Stimulated activated naive CD8-positive, alpha-beta T cell treated with anti-CD3 and anti-CD28 coated beads, Interleukin-15, Interleukin-2, amounts not matched to agents 100 U/mL and 50 U/mL, for 24 hours (primary cell): ENCODE results near the gene TULP3.
"Not testable (repeated sequence)": the region's sequence is repeated elsewhere in the genome, so short reads cannot be mapped to it uniquely, and the experiment has no call there.

ENCODE experiments used
- ATAC-seq: fragments of 150-1000 bp; cut with Tn5 transposase; one replicate; pipeline ENCODE4 v1.10.0; 2021
- DNase-seq: peaks from one replicate; pipeline ENCODE4 v3.0.0; 2021

Gene TULP3, protein sequence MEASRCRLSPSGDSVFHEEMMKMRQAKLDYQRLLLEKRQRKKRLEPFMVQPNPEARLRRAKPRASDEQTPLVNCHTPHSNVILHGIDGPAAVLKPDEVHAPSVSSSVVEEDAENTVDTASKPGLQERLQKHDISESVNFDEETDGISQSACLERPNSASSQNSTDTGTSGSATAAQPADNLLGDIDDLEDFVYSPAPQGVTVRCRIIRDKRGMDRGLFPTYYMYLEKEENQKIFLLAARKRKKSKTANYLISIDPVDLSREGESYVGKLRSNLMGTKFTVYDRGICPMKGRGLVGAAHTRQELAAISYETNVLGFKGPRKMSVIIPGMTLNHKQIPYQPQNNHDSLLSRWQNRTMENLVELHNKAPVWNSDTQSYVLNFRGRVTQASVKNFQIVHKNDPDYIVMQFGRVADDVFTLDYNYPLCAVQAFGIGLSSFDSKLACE

GRCh38 chr12:2890388-2891239 is at the start of gene TULP3:
TSS of gene TULP3 (plus strand) at chr12:2890891. CDS start at chr12:2890948, 57 bp downstream.
- peak; percentile 98 for ATAC-seq
- peak; percentile 97 for DNase-seq

DNA sequence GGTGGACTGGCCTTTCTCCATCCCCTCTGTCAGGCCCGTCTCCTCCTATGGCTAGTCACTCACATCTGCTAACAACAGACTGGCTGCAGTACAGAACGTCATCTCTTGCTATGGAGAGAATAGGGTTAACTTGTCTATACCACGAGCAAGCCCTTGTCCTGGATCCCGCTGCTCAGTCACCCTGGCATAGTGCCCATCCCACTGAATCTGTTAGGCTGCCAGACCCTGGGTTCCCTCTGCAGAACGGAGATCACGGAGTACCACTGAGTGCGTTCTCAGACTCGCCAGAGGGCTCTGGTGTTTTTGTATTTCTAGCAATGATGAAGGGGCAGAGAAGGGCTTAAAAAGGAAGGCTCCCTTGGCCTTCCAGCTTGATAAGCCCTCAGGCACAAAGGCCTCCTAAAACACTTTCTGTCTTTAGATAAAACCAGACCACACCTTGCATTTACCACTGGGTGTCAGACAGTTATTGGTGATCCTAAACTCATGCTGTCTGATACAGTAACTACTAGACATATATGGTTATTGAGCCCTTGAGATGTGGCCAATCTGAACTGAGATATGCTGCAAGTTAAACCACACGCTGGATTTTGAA is 49.5 kb upstream of the TULP3 start:
- no peak for ATAC-seq

DNA sequence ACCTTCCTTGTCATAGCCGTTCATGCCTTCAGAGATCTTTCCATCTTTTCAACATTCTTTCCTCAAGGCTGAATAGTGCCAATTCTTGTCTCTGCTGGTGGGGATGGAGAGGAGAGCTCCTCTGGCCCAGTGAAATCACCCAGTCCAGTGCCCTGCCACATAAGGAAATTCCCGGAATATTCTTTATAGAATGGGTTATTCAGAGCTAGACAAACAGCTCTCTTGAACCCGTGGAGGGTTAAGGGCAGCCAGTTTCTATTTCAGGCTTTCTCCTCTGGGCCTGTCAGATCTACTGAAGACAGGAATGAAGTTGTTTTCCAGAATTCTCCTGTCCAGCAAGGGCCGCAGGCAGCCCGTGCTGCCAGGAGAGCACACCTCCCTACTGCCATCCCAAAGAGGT is 47.7 kb upstream of the TULP3 start:
- DNase-seq, result no peak
- no peak for ATAC-seq

More for the DNA sequence above, 49.5 kb upstream of the TULP3 start:
- no peak for DNase-seq

- DNase-seq (no peak), ATAC-seq (no peak)
Observed at GRCh38 chr12:2844786-2845185, 45.9 kb upstream of the TULP3 start.

- ATAC-seq (no peak), DNase-seq (no peak)
Observed at GRCh38 chr12:2845280-2845679, 45.4 kb upstream of the TULP3 start.

DNA sequence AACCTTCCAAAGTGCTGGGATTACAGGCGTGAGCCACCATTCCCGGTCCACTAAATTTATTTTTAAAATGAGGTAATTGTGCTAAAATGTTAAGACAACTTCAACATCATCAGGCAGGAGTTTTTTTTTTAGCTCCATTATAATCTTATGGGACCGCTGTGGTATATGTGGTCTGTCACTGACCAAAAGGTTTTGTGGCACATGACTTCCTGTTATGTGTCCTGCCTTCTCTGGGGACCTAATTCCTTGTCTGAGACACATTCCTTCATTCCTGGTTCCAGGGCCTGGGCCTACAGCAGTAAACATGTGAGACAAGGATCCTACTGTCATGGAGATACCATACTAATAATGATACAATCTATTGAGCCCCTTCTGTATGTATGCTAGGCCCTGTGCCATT is 38.8 kb upstream of the TULP3 start:
- DNase-seq (no peak), ATAC-seq (no peak)

GRCh38 chr12:2853626-2854025 is 37.1 kb upstream of the TULP3 start:
- DNase-seq, result peak; percentile 67

GRCh38 chr12:2854669-2855453 is 35.8 kb upstream of the TULP3 start:
- DNase-seq (no peak), ATAC-seq (no peak)

More at GRCh38 chr12:2853626-2854025, 37.1 kb upstream of the TULP3 start:
- ATAC-seq, result peak; percentile 72

GRCh38 chr12:2855546-2855945 is 35.1 kb upstream of the TULP3 start:
- DNase-seq (no peak), ATAC-seq (no peak)

DNA sequence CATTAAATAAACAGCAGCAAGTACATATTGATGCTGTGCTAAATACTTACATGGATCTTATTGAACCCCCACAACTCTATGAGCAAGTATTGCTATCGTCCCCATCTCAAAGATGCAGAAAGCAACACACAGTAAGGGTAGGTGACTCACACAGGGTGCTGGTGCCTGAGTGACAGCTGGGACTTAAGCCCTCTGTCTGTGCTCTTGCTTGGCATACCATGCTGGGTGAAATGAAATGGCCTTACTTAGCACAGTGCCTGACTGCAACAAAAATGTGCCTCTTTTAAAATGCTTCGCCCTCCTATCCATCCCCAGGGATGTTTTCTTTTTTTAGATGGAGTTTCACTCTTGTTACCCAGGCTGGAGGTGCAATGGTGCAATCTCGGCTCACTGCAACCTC is 34.6 kb upstream of the TULP3 start:
- no peak for ATAC-seq
- DNase-seq, result no peak

- DNase-seq (no peak), ATAC-seq (no peak)
Observed at GRCh38 chr12:2857021-2857431, 33.7 kb upstream of the TULP3 start, which contains the start of gene TEX52. TSS of gene TEX52 (minus strand) at chr12:2857039. CDS start at chr12:2857026, 13 bp downstream.

DNA sequence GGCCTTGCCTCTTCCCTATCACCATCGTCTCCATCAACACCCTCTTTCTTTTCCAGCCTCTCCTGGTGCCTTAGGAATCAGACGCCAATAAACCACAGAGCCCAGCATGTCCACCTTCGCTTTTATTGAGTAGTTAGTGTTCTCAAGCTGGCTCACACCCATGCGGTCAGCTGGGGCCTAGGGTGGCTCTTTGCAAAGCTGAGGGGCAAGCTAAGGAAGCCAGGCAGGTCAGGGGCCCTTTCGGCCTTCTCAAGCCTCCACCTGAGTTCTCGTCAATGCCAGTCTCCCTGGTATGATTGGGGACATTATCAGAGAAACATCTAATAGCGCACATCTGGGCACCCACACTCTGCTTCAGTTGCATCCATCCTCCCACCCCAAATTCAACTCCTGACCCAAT is 33.1 kb upstream of the TULP3 start:
- DNase-seq, result no peak
- no peak for ATAC-seq

DNA sequence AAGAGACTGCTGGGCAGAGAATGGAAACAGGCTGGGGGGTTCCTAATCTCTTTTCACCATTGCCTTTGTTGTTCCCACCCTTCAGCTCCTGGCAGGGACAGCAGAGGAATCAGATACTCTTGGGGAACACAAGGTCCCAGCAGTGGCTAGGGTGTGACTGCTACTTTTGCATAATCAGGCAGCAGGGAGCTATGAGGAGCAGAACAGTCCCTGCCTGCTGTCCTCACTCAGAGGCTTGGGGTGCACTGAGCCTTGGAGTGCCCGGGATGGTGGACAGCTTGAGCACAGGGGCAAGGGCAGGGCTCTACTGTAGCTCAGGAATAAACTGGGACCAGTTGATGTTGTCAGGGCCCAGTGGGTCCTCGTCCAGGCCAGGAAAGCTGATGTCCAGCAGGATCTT is 32.4 kb upstream of the TULP3 start:
- DNase-seq, result no peak
- no peak for ATAC-seq

DNA sequence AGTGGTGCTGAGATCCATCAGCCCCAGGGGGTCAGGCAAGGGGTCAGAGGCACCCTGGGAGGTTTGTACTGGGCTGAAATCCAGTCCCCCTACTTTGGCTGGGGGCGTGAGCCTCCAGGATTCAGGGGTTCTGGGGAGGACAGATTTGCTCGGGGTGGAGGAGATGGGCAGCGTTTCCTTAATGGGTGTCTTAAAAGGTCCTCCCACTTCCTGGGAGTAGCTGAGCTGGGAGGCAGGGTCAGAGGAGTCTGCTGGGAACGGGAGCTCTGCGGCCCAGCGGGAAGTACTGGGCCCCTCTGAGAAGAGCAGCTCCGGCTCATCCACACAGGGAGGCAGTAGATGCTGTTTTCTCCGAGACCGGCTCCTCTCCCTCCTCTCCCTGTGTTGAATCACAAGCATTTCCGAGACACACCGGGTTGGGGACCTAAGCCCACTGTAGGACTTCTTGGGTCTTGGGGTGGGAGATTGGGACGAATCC is 31.7 kb upstream of the TULP3 start:
- no peak for DNase-seq

GRCh38 chr12:2860170-2860569 is 30.5 kb upstream of the TULP3 start:
- ATAC-seq, result no peak

More for the DNA sequence above, 31.7 kb upstream of the TULP3 start:
- no peak for ATAC-seq

GRCh38 chr12:2862876-2863275 is 27.8 kb upstream of the TULP3 start:
- DNase-seq (no peak), ATAC-seq (no peak)

More at GRCh38 chr12:2860170-2860569, 30.5 kb upstream of the TULP3 start:
- no peak for DNase-seq

DNA sequence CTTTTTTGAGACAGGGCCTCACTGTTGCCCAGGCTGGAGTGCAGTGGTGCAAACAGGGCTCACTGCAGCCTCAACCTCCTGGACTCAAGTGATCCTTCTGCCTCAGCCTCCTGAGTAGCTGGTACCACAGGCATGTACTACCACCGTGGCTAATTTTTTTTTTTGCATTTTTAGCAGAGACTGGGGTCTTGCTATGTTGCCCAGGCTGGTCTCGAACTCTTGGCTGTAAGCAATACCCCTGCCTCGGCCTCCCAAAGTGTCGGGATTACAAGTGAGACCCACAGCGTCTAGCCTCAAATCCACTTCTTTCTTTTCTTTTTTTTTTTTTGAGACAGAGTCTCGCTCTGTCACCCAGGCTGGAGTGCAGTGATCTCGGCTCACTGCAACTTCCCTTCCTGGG is 27.3 kb upstream of the TULP3 start:
- not testable (repeated sequence) for DNase-seq, ATAC-seq

GRCh38 chr12:2864198-2864597 is 26.5 kb upstream of the TULP3 start:
- ATAC-seq (no peak), DNase-seq (no peak)

DNA sequence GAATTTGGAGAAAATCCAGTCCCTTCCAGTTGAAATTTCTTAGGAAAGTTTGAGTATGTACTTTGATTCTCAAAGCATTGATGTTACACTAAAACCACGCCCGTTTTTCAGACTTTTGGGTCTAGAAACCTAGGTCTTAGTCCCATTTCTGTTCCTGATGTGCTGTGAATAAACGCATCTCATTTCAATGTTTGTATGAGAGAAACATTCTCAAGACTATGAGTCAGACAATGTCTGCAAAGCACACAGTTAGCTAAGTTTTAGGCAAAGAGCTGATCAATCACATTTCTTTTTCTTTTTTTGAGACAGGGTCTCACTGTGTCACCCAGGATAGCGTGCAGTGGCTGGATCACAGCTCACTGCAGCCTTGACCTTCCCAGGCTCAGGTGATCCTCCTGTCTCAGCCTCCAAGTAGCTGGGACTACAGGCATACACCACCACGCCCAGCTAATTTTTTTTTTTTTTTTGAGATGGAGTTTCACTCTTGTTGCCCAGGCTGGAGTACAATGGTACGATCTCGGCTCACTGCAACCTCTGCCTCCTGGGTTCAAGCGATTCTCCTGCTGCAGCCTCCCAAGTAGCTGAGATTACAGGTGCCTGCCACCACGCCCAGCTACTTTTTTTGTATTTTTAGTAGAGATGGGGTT is 21.6 kb upstream of the TULP3 start:
- not testable (repeated sequence) for ATAC-seq

DNA sequence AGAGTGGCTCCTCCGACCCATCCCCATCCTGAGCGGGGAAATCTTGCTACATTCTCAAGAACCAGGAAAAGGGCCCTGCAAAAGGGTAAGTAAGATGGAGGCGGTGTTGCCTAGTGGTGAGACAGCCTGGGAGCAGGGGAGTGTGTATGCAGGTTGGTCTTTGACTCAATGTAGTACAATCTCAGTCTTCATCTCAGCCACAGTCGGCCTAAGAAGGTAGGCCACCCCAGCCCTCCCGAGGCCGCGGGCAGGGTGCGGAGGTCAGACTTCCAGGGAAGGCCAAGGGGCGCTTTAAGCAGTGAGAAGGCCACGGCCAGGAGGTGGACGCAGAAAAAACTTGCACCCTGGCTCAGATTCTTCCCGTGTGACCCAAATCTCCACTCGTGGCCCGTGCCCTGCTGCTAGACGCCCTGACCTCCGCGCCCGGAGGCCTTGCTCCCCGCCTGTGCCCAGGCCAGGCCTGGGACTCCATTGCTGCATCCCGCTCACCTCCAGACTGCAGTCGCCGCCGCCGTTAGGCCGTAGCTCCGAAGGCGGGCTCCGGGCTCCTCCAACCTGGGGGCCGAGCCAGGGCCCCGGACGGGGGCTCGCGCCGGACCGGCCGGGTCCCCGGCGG is 14.2 kb upstream of the TULP3 start:
- DNase-seq, result peak; percentile 42

More for the DNA sequence above, 21.6 kb upstream of the TULP3 start:
- DNase-seq, result not testable (repeated sequence)

More for the DNA sequence above, 14.2 kb upstream of the TULP3 start:
- ATAC-seq, result peak; percentile 77
